ENCODE results near the gene SNAPC3. TPM values are rescaled to one million over a fixed set of nuclear protein-coding genes. Genes with fewer than 3 reads are reported as not detected.

SNAPC3 gene
- total RNA-seq, 5 donors from 2014 or later (not counting 1 experiment from before 2014, with no cell fraction given): 11.3 to 32.4 (median 25.6) TPM

DNA sequence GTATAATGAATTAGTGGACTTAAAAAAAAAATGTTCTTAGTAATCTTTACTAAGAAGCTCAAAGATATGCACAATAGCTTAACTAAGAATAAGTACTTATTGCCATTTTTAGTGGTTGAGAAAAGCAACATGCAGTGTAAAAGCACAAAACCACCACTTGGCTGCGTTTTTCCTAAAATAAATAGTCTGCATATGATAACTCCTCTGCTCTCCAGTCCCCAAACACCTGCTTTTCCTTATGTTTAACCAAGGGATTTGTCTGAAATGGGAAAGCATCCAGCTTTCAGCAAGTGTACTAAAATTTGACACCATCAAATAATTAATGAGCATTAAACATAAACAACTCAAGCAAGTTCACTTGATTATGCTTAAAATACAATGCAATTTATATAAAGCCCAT lies 46.7 kb downstream of the SNAPC3 start:
- Histone ChIP-seq H3K4me1 (ENCODE audit: control insufficient read depth in 1 of 2, extremely low read depth in 1 of 2, insufficient read depth in 2 of 2, low read length in 2 of 2) (no peaks in the 10 kb centered on the region), H3K36me3 (ENCODE audit: control insufficient read depth in 2 of 2, extremely low read depth in 1 of 2, insufficient read depth in 1 of 2, low read length in 1 of 2) (peaks cover 0 to 74% of the 10 kb centered on the region in 2 donors), H3K27ac (ENCODE audit: low read length) (no peak overlapping the region), H3K27me3 (replicated peaks in 1 of 2; ENCODE audit: control insufficient read depth in 2 of 2, extremely low read depth in 1 of 2, insufficient read depth in 2 of 2, low read length in 1 of 2) (no peaks in the 10 kb centered on the region), H3K9me3 (no peaks in the 10 kb centered on the region), H3K4me3 (ENCODE audit: control insufficient read depth in 1 of 2, extremely low read depth in 1 of 2, low read length in 1 of 2) (no peak overlapping the region)
- peaks cover 48% of the 10 kb centered on the region for H3K36me3 Mint-ChIP-seq
- ATAC-seq (replicated peaks in 1 of 4): no peak
- WGBS (ENCODE audit: insufficient coverage): 100% methylated on average over 1 of the region's 1 CpG
- H3K27ac Mint-ChIP-seq: peak overlapping the region in 1 of 2 donors; percentile 46
- no peaks in the 10 kb centered on the region for H3K9me3 Mint-ChIP-seq
- peaks cover 7 to 19% (median 10%) of the 10 kb centered on the region in 3 donors for H3K4me1 Mint-ChIP-seq
- H3K27me3 Mint-ChIP-seq: no peaks in the 10 kb centered on the region
- CTCF ChIA-PET: no interaction called here
- no peak overlapping the region for H3K4me3 Mint-ChIP-seq
- no peak for DNase-seq
- POLR2A ChIA-PET: interaction anchor here in 1 of 2 donors (0.5 to 0.6 kb wide), 2 partner anchors 11 to 12 kb away, joined by 3 read pairs; no protein-coding TSS in a partner anchor

DNA sequence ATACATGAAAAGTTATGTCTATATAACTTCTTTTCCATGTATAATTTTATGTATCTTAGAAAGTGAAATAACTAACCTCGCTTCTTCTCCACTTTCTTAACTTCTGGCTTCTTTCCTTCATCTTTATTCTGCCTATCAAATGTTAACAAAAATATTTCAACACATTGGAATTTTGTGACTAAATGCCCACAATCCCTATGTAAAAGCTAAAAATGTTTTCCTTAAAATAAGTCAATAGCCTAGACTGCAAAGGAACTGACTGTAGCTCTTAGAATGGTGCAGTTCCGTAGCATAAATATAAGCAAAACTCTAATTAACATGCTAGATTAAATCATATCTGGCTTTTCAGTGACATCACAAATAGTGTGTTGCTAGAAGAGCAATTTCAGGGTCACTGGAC lies 47.2 kb downstream of the SNAPC3 start:
- no peaks in the 10 kb centered on the region for H3K4me1 ChIP-seq (ENCODE audit: control insufficient read depth in 1 of 2, extremely low read depth in 1 of 2, insufficient read depth in 2 of 2, low read length in 2 of 2)
- no peak for DNase-seq
- no peaks in the 10 kb centered on the region for H3K27me3 ChIP-seq (replicated peaks in 1 of 2; ENCODE audit: control insufficient read depth in 2 of 2, extremely low read depth in 1 of 2, insufficient read depth in 2 of 2, low read length in 1 of 2)
- no peak overlapping the region for H3K4me3 ChIP-seq (ENCODE audit: control insufficient read depth in 1 of 2, extremely low read depth in 1 of 2, low read length in 1 of 2)
- peaks cover 7 to 19% (median 10%) of the 10 kb centered on the region in 3 donors for H3K4me1 Mint-ChIP-seq
- peak overlapping the region in 1 of 2 donors; percentile 46 for H3K27ac Mint-ChIP-seq
- CTCF ChIA-PET: interaction anchor here in 1 of 2 donors (0.9 kb wide), 1 partner anchor 12 kb away, joined by 3 read pairs; no protein-coding TSS in a partner anchor
- no peak for ATAC-seq (replicated peaks in 1 of 4)
- POLR2A ChIA-PET: interaction anchor here in 1 of 2 donors (0.6 kb wide), 1 partner anchor 12 kb away, joined by 3 read pairs; no protein-coding TSS in a partner anchor
- H3K4me3 Mint-ChIP-seq: no peak overlapping the region
- H3K9me3 ChIP-seq: no peaks in the 10 kb centered on the region
- WGBS (ENCODE audit: insufficient coverage): no CpG with 5 or more reads among the region's 2 CpGs
- no peaks in the 10 kb centered on the region for H3K27me3 Mint-ChIP-seq
- H3K36me3 ChIP-seq (ENCODE audit: control insufficient read depth in 2 of 2, extremely low read depth in 1 of 2, insufficient read depth in 1 of 2, low read length in 1 of 2): peaks cover 0 to 78% of the 10 kb centered on the region in 2 donors
- no peak overlapping the region for H3K27ac ChIP-seq (ENCODE audit: low read length)
- no peaks in the 10 kb centered on the region for H3K9me3 Mint-ChIP-seq
- H3K36me3 Mint-ChIP-seq: peaks cover 48% of the 10 kb centered on the region

DNA sequence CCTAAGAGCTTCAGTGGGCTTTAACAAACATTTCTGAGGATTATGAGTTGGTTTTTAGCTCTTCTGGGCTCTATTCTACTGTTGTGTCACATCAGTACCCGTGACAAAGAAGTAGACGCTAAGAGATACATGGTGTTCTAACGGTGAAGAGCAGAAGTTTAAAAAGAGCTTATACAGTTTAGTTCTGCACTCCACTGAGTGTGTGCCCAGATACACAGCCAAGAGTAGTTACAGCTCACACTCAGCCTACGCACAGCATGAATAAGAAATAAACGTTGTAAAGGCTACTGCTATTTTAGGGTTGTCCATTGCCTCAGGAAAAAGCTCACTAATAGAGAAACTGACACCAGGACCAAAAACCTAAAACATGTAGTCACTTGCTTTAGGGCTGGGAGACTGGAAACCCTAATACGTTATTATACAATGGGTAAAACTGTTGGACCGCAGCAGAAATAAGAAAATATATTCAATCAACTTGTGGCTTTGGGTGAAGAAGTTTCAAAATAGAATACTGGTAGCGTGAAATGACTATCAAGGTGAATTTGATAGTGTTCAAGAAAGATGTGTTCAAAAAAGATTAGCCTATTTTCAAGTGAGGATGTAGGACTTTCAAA lies 53.4 kb downstream of the SNAPC3 start:
- H3K36me3 Mint-ChIP-seq: peaks cover 35% of the 10 kb centered on the region
- Histone ChIP-seq H3K4me1 (ENCODE audit: control insufficient read depth in 1 of 2, extremely low read depth in 1 of 2, insufficient read depth in 2 of 2, low read length in 2 of 2) (no peaks in the 10 kb centered on the region), H3K4me3 (ENCODE audit: control insufficient read depth in 1 of 2, extremely low read depth in 1 of 2, low read length in 1 of 2) (no peak overlapping the region), H3K27me3 (replicated peaks in 1 of 2; ENCODE audit: control insufficient read depth in 2 of 2, extremely low read depth in 1 of 2, insufficient read depth in 2 of 2, low read length in 1 of 2) (no peaks in the 10 kb centered on the region), H3K9me3 (no peaks in the 10 kb centered on the region), H3K36me3 (ENCODE audit: control insufficient read depth in 2 of 2, extremely low read depth in 1 of 2, insufficient read depth in 1 of 2, low read length in 1 of 2) (peaks cover 0 to 59% of the 10 kb centered on the region in 2 donors), H3K27ac (ENCODE audit: low read length) (no peak overlapping the region)
- no peaks in the 10 kb centered on the region for H3K9me3 Mint-ChIP-seq
- ATAC-seq (replicated peaks in 1 of 4) (no peak), DNase-seq (no peak)
- CTCF ChIA-PET: interaction anchor here (0.5 to 0.6 kb wide), 2 partner anchors 8 to 146 kb away, joined by 3 to 11 read pairs; no protein-coding TSS in a partner anchor
- WGBS (ENCODE audit: insufficient coverage): 100% methylated on average over 4 of the region's 8 CpGs
- peaks cover 15 to 31% (median 24%) of the 10 kb centered on the region in 3 donors for H3K4me1 Mint-ChIP-seq
- H3K4me3 Mint-ChIP-seq: no peak overlapping the region
- POLR2A ChIA-PET: interaction anchor here in 1 of 2 donors (0.7 kb wide), 1 partner anchor 24 kb away, joined by 3 read pairs; no protein-coding TSS in a partner anchor
- H3K27ac Mint-ChIP-seq: no peak overlapping the region
- H3K27me3 Mint-ChIP-seq: no peaks in the 10 kb centered on the region

DNA sequence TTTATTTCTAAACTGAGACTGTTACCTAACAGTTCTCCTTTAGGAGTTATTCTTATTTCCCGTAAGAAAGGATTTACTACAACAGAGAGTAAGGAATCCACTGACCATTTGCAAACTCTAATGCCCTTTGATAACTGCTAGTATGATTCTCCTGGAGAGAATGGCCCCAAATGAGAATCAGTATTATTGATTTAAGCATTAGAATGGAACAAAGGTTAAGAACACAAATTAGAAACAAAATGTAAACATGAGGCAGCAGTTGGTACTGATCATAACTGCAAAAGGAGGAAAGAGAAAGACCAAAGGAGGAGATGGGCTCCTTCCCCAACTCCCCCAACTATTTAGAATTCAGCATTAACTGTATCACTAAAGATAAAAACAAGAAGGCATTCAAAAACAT lies 57.4 kb downstream of the SNAPC3 start:
- no peak for DNase-seq
- no peaks in the 10 kb centered on the region for H3K9me3 Mint-ChIP-seq
- H3K27ac Mint-ChIP-seq: peak overlapping the region in 1 of 2 donors; percentile 71
- H3K4me1 Mint-ChIP-seq: peaks cover 28 to 40% (median 39%) of the 10 kb centered on the region in 3 donors
- H3K27me3 Mint-ChIP-seq: no peaks in the 10 kb centered on the region
- CTCF ChIA-PET: interaction anchor here (0.6 to 1.5 kb wide), 2 partner anchors 10 to 19 kb away, joined by 3 to 5 read pairs; no protein-coding TSS in a partner anchor
- WGBS (ENCODE audit: insufficient coverage): no CpG with 5 or more reads among the region's 1 CpG
- H3K36me3 Mint-ChIP-seq: peaks cover 36% of the 10 kb centered on the region
- Histone ChIP-seq H3K36me3 (ENCODE audit: control insufficient read depth in 2 of 2, extremely low read depth in 1 of 2, insufficient read depth in 1 of 2, low read length in 1 of 2) (peaks cover 7 to 51% of the 10 kb centered on the region in 2 donors), H3K4me1 (ENCODE audit: control insufficient read depth in 1 of 2, extremely low read depth in 1 of 2, insufficient read depth in 2 of 2, low read length in 2 of 2) (no peaks in the 10 kb centered on the region), H3K4me3 (ENCODE audit: control insufficient read depth in 1 of 2, extremely low read depth in 1 of 2, low read length in 1 of 2) (no peak overlapping the region), H3K9me3 (no peaks in the 10 kb centered on the region), H3K27ac (ENCODE audit: low read length) (no peak overlapping the region), H3K27me3 (replicated peaks in 1 of 2; ENCODE audit: control insufficient read depth in 2 of 2, extremely low read depth in 1 of 2, insufficient read depth in 2 of 2, low read length in 1 of 2) (no peaks in the 10 kb centered on the region)
- no peak overlapping the region for H3K4me3 Mint-ChIP-seq
- POLR2A ChIA-PET: interaction anchor here in 1 of 2 donors (0.7 kb wide), 1 partner anchor 11 kb away, joined by 3 read pairs; no protein-coding TSS in a partner anchor
- ATAC-seq (replicated peaks in 1 of 4): no peak

DNA sequence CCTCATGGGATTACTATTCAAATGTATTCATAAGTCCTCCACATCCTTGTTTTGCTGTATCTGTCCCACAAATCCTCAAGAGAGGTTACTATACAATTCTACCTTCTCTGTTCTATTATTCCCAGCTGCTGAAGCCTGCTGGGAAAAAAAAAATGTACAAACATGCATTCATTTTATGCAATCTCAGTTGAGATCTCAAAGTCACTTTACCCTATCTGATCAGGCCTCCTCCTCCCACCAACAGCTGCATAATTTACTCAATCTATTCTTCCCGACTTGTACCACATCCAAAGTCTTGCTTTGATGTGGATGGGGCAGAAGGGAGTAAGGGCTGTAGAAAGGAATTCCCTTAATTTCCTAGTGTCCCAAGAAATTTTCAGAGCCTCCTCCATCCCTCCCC lies 59.5 kb downstream of the SNAPC3 start:
- WGBS (ENCODE audit: insufficient coverage): no CpG with 5 or more reads among the region's 1 CpG
- no peaks in the 10 kb centered on the region for H3K4me1 ChIP-seq (ENCODE audit: control insufficient read depth in 1 of 2, extremely low read depth in 1 of 2, insufficient read depth in 2 of 2, low read length in 2 of 2)
- H3K27me3 ChIP-seq (replicated peaks in 1 of 2; ENCODE audit: control insufficient read depth in 2 of 2, extremely low read depth in 1 of 2, insufficient read depth in 2 of 2, low read length in 1 of 2): no peaks in the 10 kb centered on the region
- POLR2A ChIA-PET: interaction anchor here (0.5 to 0.6 kb wide), 2 partner anchors 13 to 22 kb away, joined by 3 to 12 read pairs; no protein-coding TSS in a partner anchor
- H3K4me3 ChIP-seq (ENCODE audit: control insufficient read depth in 1 of 2, extremely low read depth in 1 of 2, low read length in 1 of 2): no peak overlapping the region
- CTCF ChIA-PET: interaction anchor here in 1 of 2 donors (0.6 kb wide), 1 partner anchor 150 kb away, joined by 3 read pairs; no protein-coding TSS in a partner anchor
- no peak overlapping the region for H3K4me3 Mint-ChIP-seq
- DNase-seq: no peak
- ATAC-seq (replicated peaks in 1 of 4): no peak
- H3K36me3 ChIP-seq (ENCODE audit: control insufficient read depth in 2 of 2, extremely low read depth in 1 of 2, insufficient read depth in 1 of 2, low read length in 1 of 2): peaks cover 8 to 44% of the 10 kb centered on the region in 2 donors
- H3K36me3 Mint-ChIP-seq: peaks cover 35% of the 10 kb centered on the region
- H3K27ac Mint-ChIP-seq: peak overlapping the region; percentile 36 to 41
- no peaks in the 10 kb centered on the region for H3K9me3 Mint-ChIP-seq
- no peaks in the 10 kb centered on the region for H3K27me3 Mint-ChIP-seq
- peaks cover 33 to 49% (median 46%) of the 10 kb centered on the region in 3 donors for H3K4me1 Mint-ChIP-seq
- no peak overlapping the region for H3K27ac ChIP-seq (ENCODE audit: low read length)
- no peaks in the 10 kb centered on the region for H3K9me3 ChIP-seq

- Mint-ChIP-seq H3K9me3 (no peaks in the 10 kb centered on the region), H3K4me3 (no peak overlapping the region), H3K27me3 (no peaks in the 10 kb centered on the region), H3K27ac (no peak overlapping the region), H3K4me1 (peaks cover 39 to 48% (median 46%) of the 10 kb centered on the region in 3 donors), H3K36me3 (peaks cover 41% of the 10 kb centered on the region)
- ATAC-seq (replicated peaks in 1 of 4): no peak
- Histone ChIP-seq H3K27ac (ENCODE audit: low read length) (no peak overlapping the region), H3K27me3 (replicated peaks in 1 of 2; ENCODE audit: control insufficient read depth in 2 of 2, extremely low read depth in 1 of 2, insufficient read depth in 2 of 2, low read length in 1 of 2) (no peaks in the 10 kb centered on the region), H3K9me3 (no peaks in the 10 kb centered on the region), H3K4me3 (ENCODE audit: control insufficient read depth in 1 of 2, extremely low read depth in 1 of 2, low read length in 1 of 2) (no peak overlapping the region), H3K4me1 (ENCODE audit: control insufficient read depth in 1 of 2, extremely low read depth in 1 of 2, insufficient read depth in 2 of 2, low read length in 2 of 2) (no peaks in the 10 kb centered on the region), H3K36me3 (ENCODE audit: control insufficient read depth in 2 of 2, extremely low read depth in 1 of 2, insufficient read depth in 1 of 2, low read length in 1 of 2) (peaks cover 8 to 51% of the 10 kb centered on the region in 2 donors)
- WGBS (ENCODE audit: insufficient coverage): no CpG with 5 or more reads among the region's 6 CpGs
- ChIA-PET POLR2A (interaction anchor here (0.5 to 1.3 kb wide), 3 partner anchors 10 to 13 kb away, joined by 3 to 4 read pairs (median 3); no protein-coding TSS in a partner anchor), CTCF (interaction anchor here in 1 of 2 donors (0.6 to 0.8 kb wide), 3 partner anchors 9 to 26 kb away, joined by 3 to 11 read pairs (median 6); partner anchors contain the start of gene PSIP1)
- no peak for DNase-seq
These were observed 62.1 kb downstream of the SNAPC3 start for GRCh38 chr9:15484802-15485201.

All from T-cell (primary cell).